HG02642 (cell line): Measurements from ENCODE around the gene GJC1.

Source experiments
- ATAC-seq: cut with Tn5 transposase; IDR thresholded peaks from one replicate; pipeline ENCODE4 v1.9.1; 2021; ENCODE audit warnings: mild to moderate bottlenecking; ENCODE audit not compliant: unreplicated experiment, poor library complexity

Gene GJC1

GRCh38 chr17:44829523-44830358, at the start of gene GJC1:
Gene GJC1 (minus strand): TSS chr17:44830287. CDS start chr17:44805817, 24,470 bp downstream.
- ATAC-seq = no peak

DNA sequence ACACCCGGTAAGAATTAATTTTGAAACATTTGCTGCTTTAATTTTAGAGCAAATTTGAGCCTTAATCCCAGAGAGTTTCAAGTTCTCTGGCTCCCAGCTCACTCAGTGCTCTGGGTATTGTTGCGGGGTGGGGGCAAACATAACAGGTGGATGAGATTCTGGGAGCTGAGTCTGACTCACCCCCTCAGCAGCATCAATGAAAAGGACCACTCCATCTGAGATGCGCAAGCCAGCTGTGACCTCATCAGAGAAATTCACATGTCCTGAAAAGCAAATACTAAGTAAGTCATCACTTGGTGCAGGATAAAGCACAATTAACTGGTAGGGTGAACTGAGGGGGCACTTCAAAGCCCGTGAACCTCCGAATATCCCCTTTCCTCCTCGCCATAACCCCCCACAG, 49.3 kb upstream of the GJC1 start:
- no peak for ATAC-seq

- no peak for ATAC-seq
Observed at GRCh38 chr17:44878627-44879221, 48.6 kb upstream of the GJC1 start.

- no peak for ATAC-seq
Observed at GRCh38 chr17:44877121-44877520, 47.0 kb upstream of the GJC1 start.

GRCh38 chr17:44875761-44876160, 45.7 kb upstream of the GJC1 start:
- no peak for ATAC-seq

DNA sequence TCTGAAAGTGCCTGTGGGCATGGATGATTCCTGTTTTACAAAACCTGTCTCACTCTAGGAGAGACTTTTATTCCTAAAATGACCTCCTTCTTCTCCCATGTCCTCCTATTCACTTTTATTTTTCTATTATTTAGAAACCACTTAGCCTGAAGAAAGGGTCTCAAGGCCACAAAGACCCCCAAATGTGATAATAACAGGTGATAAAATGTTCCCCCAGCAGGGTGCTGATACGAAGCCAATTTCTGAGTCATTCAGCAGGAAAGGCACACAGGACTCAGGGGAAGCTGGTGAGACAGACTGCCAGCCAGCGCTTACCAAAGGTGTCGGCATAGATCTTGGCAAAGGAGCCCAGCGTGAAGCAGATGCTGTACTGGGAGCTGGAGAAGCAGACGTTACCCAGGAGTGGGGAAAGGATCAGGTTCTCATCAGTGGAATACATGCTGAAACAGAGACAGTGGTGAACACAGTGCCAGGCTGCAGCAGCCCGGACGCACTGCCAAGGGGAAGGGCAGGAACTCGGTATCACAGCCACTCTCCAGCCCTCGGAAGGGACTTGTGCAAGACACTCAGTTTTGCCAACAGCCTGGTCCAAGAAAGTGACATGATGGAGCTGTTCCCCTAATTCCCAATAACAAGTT, 42.2 kb upstream of the GJC1 start:
- no peak for ATAC-seq

DNA sequence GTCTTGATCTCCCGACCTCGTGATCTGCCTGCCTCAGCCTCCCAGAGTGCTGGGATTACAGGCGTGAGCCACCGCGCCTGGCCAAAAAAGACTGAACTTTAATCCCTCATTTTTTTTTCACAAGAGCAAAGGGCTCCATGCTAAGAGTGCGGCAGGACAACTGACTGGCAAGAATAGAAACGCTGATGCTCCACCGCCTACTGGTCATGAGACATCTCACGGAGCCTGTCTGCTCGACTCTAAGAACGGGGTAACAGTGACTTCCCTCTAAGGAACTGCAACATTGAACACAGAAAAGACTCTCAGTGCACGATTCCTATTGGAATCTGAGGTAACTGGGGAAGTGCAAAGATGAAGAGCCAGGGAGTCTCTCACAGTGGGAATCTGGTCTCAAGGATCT, 41.5 kb upstream of the GJC1 start:
- ATAC-seq = no peak

- no peak for ATAC-seq
Observed at GRCh38 chr17:44867841-44868240, 37.8 kb upstream of the GJC1 start.

DNA sequence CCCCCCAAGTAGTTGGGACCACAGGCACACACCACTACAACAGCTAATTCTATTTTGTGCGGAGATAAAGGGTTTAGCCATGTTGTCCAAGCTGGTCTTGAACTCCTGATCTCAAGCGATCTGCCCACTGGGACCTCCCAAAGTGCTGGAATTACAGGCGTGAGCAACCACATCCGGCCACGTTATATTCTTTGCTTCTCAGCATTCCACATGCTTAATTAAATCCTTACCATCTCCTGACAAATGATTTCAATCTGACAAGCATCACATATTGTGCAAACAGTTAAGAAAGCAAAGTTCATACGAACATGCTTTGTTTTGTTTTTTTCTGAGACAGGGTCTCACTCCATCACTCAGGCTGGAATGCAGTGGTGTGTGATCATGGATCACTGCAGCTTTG, 35.8 kb upstream of the GJC1 start:
- ATAC-seq = no peak

- no peak for ATAC-seq
Observed at GRCh38 chr17:44865231-44865660, 35.2 kb upstream of the GJC1 start.

DNA sequence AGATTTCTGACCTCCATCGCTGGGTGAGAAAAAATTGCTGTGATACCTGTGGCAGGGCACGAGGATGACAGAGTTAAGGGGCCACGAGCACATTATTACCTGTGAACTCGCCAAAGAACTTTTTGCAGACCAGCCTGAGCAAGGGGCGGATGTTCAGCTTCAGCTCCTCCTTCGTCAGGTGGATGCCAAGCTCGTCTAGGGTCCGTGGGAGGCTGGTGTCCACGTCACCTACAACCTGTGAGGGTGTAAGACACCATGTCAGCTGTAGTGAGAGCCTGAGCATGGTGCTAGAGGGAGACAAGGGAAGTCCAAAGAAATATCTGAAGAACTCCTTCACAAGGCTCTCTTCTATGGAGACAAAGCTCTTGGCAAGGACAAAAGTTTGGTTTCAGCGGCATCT, 34.7 kb upstream of the GJC1 start:
- no peak for ATAC-seq

- ATAC-seq = no peak
Observed at GRCh38 chr17:44863061-44863918, 33.2 kb upstream of the GJC1 start.

- no peak for ATAC-seq
Observed at GRCh38 chr17:44862278-44862914, 32.3 kb upstream of the GJC1 start.

GRCh38 chr17:44859701-44860100, 29.6 kb upstream of the GJC1 start:
- ATAC-seq = no peak

DNA sequence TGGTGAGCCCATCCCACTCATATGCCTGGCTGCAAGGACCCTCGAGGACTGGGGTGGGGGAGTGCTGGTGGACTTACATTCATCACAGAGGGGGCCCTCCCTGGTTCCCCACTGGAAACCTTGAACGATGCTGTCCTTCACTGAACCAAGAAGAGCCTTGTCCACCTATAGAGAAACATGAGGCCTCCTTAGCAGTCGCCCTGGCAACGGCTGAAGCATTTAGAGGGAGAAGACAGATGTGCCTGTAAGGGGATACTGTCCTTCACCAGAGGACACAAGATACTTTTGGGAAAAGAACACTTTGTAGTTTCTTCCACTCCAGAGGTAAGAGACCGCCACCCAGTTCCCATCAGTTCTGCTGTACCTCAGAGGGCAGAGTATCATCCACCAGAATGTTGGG, 24.1 kb upstream of the GJC1 start:
- no peak for ATAC-seq

DNA sequence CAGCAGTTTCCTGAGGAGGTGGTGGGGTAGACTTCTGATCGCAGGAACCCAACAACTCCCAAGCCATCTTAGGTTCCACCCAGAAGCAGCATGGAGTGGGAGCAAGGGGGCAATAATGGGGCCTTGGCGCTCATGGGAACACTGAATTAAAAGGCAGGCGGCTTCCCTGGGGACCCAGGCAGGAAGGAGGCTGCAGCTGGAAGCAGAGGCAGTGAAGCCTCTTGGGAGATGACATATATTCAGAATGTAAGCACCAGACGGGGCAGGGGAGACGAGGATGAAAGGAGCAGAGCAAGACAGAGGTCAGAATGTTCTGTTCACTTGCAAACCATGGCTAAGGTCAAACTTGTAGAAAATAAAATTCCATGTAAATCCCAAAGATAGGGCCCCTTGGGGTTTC, 20.5 kb upstream of the GJC1 start:
- no peak for ATAC-seq

DNA sequence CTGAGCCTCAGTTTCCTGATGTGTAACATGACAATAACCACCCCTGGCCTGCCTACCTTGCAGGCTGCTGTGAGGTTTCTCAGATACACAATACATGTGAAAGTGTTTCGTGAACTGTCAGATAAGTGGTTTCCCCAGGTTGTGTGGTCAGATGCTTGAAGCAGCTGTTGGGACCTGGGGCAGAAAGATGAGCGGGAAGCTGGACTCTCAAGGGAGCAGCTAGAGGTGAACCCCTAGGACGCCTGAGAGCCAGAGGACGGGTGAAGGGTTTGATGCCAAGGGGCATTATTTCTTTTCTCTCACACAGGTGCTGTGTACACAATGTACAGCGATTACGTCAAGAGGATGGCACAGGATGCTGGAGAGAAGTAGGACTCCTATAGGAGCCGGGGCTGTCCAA, 19.9 kb upstream of the GJC1 start:
- no peak for ATAC-seq

DNA sequence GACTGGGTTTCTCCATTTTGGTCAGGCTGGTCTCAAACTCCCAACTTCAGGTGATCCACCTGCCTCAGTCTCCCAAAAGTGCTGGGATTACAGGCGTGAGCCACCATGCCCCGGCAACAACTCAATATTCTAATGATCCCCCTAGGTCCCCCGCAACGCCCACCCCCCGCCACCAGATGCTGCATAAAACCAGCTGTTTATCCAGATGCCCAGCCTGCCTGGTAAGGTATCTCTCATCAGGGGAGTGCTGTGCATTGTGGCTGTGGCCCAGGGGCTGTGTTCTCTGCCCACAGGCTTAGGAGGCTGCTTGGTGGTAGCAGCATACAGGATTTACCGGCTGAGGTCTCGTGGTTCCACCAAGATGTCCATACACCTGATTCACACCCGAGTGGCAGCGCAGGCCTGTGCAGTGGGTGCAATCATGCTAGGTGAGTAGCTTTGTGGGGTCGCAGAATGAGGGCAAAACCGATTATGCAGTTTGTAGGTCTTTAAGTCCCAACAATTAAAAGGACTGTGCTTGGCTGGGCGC, 18.9 kb upstream of the GJC1 start:
- ATAC-seq = no peak

DNA sequence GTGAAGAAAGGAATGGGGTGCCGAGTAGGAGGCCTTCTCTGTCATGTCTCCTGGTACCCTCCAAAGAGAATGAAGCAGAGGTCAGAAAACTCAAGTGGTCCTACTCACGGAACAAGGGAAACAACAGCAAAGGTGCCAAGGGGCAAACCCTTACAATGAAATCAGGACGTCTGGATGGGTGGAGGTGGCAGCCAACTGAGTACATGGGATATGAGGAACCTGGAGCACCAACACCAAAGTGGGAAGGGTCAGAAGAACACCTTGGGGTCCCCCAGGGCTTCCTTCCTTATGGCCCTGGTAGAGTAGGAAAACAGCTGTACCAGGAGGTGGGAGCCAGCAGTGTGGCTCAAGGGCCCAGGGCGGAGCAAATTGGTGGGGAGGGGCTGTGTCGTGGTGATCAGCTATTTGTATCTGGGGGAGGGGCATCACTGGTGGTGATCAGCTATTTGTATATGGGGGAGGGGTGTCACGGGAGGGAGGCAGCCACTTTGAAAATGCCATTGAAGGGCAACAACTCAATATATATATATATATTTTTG, 18.2 kb upstream of the GJC1 start:
- ATAC-seq = no peak

DNA sequence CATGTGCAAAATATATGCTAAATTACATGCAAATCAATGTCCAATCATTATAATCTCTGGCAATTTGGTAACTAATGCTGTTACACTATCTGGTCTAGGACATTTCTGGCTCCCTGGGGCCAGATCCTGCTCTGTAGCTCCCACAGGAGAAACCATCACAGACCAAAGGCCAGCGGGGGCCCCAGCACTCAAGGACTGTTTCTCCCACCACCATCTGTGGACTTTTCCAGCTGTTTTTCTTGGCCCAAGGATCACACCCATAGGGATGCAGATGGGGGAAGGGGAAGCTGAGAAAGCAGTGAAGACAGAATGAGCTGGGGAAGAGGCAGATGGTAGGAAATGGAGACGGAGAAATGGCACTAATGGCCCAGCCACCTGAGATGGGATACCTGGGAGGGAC, 17.5 kb upstream of the GJC1 start, which contains the start of gene HIGD1B:
Gene HIGD1B (plus strand): TSS at position 298 of the 400 bp plus-strand sequence. CDS start 270 bp downstream, outside the sequence.
- no peak for ATAC-seq
